GM12892 (cell line): ENCODE data around the gene LRRIQ1.
"Not testable (repeated sequence)": the region's sequence is repeated elsewhere in the genome, so short reads cannot be mapped to it uniquely, and the experiment has no call there.

Source experiments
- DNase-seq: peaks from one replicate; pipeline ENCODE4 v3.0.0; 2011; ENCODE audit not compliant: insufficient read length
- FAIRE-seq: peaks from 2 replicates; lab custom pipeline; 2011; peaks lifted over from hg19 to GRCh38; lab: Jason Lieb, UNC
- POLR2A ChIP-seq: IDR thresholded peaks from 2 replicates; pipeline ENCODE4 v1.6.1; 2011; ENCODE audit warnings: low read depth, low read length, control low read depth
- POLR2AphosphoS5 ChIP-seq: IDR thresholded peaks from 2 replicates; pipeline ENCODE4 v1.6.1; 2011; ENCODE audit warnings: low read depth, low read length, control low read depth
- TAF1 ChIP-seq: IDR thresholded peaks from 2 replicates; pipeline ENCODE4 v1.6.1; 2011; ENCODE audit warnings: low read depth, mild to moderate bottlenecking, control low read depth, low read length, borderline replicate concordance

The LRRIQ1 gene

DNA sequence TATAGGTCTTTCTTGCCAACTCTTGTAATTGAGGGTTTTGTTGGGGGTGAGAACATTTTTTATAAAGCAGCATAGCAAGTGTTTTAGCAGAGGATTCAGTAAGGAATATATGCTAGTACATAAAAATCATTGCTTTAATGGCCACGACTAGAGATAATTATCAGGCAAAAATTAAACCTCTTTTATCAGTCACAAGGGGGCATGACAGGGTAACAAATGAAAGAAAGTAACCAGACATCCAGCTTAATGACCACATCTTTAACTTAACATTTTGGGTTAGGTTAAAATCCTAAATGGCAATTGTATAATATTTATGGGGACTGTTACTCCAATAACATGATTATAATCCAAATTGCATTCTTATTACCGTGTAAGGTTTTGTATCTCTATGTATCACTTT is 119.6 kb downstream of the LRRIQ1 start:
- TF ChIP-seq TAF1 = no peak
- no peak for TF ChIP-seq POLR2AphosphoS5
- no peak for TF ChIP-seq POLR2A
- FAIRE-seq (no peak), DNase-seq (no peak)

- no peak for TF ChIP-seq POLR2AphosphoS5
- TF ChIP-seq TAF1 = no peak
- TF ChIP-seq POLR2A = no peak
- DNase-seq (no peak), FAIRE-seq (no peak)
Observed at GRCh38 chr12:85156569-85156968, 120.4 kb downstream of the LRRIQ1 start.

GRCh38 chr12:85157035-85157603 is 121.0 kb downstream of the LRRIQ1 start:
- no peak for TF ChIP-seq POLR2A
- no peak for TF ChIP-seq TAF1
- TF ChIP-seq POLR2AphosphoS5 = no peak
- no peak for DNase-seq
- no peak for FAIRE-seq

DNA sequence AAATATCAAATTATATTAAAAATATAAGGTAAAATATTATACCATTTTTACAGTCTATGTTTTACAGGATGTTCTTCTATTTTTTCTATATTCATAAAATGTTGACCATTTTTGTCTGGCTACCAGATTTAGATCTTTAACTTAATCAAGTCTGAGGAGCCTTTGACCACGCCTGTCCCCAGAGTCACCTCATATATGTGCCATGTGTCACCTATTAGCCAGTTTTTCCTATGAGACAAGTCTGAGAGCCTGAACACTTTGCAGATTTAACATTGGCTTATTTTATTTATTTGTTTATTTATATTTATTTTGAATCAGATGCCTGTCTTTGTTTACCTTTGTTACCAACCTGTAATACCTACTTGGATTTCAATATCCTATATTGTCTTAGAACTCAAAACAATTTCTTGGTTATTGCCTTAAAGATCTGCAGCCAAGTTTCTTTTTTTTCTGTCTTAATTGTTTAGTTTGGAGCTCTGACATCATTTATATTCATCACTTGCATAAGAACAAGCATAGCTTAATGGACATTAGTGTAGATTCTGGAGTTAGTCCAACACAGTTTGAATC is 127.7 kb downstream of the LRRIQ1 start:
- DNase-seq (no peak), FAIRE-seq (no peak)
- TF ChIP-seq POLR2AphosphoS5 (no peak), POLR2A (no peak), TAF1 (no peak)

- no peak for DNase-seq
- peak; percentile 24 for FAIRE-seq
- TF ChIP-seq TAF1 (no peak), POLR2A (no peak), POLR2AphosphoS5 (no peak)
Observed at GRCh38 chr12:85179680-85180270, 143.6 kb downstream of the LRRIQ1 start.

GRCh38 chr12:85182699-85183098 is 146.5 kb downstream of the LRRIQ1 start:
- no peak for TF ChIP-seq POLR2A
- no peak for TF ChIP-seq TAF1
- no peak for TF ChIP-seq POLR2AphosphoS5
- DNase-seq = no peak
- FAIRE-seq = no peak

GRCh38 chr12:85183855-85184254 is 147.7 kb downstream of the LRRIQ1 start:
- TF ChIP-seq POLR2A (no peak), TAF1 (no peak)
- DNase-seq = no peak
- no peak for FAIRE-seq

DNA sequence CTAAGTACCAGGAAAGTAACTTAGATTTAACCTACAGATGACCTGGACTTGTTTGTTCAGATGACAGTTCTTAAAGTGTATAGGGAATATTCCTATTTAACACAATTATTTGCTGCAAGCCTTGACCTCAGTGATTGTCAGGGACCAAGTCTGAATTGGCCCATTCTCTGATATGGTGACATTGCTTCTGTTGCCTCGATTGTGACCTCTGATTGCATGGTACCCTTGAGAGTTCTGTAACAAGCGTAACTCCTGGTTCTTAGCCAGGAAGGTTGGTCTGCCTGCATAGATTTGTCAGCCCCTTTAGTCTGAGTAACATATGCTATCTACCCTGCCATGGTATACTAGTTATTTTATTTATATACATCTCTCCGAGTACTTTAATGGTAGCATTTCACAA is 150.1 kb downstream of the LRRIQ1 start:
- FAIRE-seq = no peak
- no peak for DNase-seq
- TF ChIP-seq TAF1 (no peak), POLR2AphosphoS5 (no peak), POLR2A (no peak)

DNA sequence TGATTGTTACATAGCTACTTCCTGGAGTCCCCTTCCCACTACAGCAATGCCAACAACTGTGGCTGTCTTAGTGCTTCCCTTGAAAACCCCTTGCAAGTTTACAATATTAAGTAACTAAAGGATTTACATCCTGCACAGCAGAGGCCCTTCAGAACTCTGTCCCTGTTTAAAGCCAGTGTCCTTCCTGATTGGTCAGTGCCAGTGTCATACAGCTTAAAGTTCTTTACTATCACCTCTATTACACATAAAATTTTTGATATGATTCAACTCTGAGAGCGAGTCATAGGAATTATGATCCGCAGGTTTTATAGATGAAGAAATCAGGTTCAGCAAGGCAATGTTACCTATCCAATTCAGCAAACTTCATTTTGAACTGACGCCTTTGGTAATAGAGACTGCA is 152.5 kb downstream of the LRRIQ1 start:
- no peak for FAIRE-seq
- no peak for DNase-seq
- TF ChIP-seq POLR2A (no peak), POLR2AphosphoS5 (no peak), TAF1 (no peak)

DNA sequence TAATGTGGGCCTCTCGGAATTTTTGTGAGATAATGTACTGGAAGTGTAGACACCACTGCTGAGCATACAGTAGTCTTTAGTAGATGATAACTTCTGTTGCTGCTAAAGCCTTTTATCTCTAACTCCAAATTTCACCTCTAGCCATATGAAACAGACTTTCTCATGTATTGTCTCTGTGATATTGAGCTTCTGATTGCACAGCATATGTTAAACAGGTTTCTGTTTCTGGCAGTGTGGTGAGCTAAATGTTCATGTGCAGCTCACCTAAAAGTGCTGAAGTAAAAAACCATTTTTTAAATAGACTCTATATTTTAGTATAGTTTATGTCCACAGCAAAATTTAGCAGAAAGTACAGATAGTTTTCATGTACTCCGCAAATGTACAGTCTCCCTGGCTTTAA is 154.6 kb downstream of the LRRIQ1 start:
- FAIRE-seq (no peak), DNase-seq (no peak)
- TF ChIP-seq POLR2A (no peak), TAF1 (no peak), POLR2AphosphoS5 (no peak)

DNA sequence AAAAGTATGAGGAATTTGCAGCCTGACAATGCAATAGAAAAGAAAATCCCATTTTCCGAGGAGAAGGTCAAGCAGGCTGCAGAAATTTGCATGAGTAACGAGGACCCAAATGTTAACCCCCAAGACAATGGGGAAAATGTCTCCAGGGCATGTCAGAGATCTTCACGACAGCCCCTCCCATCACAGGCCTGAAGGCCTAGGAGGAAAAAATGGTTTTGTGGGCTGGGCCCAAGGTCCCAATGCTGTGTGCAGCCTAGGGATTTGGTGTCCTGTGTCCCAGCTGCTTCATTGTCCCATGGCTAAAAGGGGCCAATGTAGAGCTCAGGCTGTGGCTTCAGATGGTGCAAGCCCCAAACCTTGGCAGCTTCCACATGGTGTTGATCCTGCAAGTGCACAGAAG is 167.7 kb downstream of the LRRIQ1 start:
- not testable (repeated sequence) for DNase-seq, FAIRE-seq

DNA sequence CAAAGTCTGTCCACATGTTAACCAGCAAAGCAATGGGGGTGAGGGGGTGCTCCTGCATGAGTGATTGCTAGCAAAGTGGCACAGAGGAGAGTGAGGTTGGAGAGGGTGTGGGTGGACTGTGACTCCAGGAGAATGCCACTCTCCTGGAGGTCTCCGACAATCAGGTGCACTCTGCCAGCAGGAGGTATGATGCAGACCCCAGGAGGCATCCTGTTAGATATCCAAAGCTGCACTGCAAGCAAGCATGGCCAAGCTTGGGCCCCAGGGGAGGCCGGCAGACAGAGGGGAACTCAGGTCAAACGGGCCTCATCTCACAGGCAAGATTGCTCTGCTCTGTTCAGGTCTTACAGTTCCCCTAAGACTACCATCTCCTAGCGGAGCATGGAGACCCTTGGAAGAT is 170.4 kb downstream of the LRRIQ1 start:
- TF ChIP-seq POLR2A (no peak), TAF1 (no peak), POLR2AphosphoS5 (no peak)
- no peak for DNase-seq
- no peak for FAIRE-seq

- FAIRE-seq, DNase-seq: not testable (repeated sequence)
Observed at GRCh38 chr12:85224339-85224738, 188.2 kb downstream of the LRRIQ1 start.
